IPS DF 4.7 (cell line): ENCODE data around the gene DNAJC17.

ENCODE experiments used
- DNase-seq: peaks from one replicate; pipeline ENCODE4 v3.0.0-alpha.2; 2013; ENCODE audit warnings: low spot score; ENCODE audit errors: extremely low read depth

The DNAJC17 gene

GRCh38 chr15:40807028-40807887 is at the start of gene DNAJC17, which contains the start of gene ZFYVE19:
Gene DNAJC17 (minus strand): TSS chr15:40807473. CDS start chr15:40807446, 27 bp downstream.
Gene ZFYVE19 (plus strand): TSS chr15:40807089. CDS start chr15:40807590, 501 bp downstream.
- peak; percentile 90 for DNase-seq

- no peak for DNase-seq
Observed at GRCh38 chr15:40856746-40857145, 49.5 kb upstream of the DNAJC17 start.

- no peak for DNase-seq
Observed at GRCh38 chr15:40855706-40856234, 48.5 kb upstream of the DNAJC17 start.

GRCh38 chr15:40854161-40854560 is 46.9 kb upstream of the DNAJC17 start:
- no peak for DNase-seq

GRCh38 chr15:40853241-40853890 is 46.1 kb upstream of the DNAJC17 start:
- no peak for DNase-seq

- no peak for DNase-seq
Observed at GRCh38 chr15:40852529-40852928, 45.3 kb upstream of the DNAJC17 start.

GRCh38 chr15:40850576-40851112 is 43.4 kb upstream of the DNAJC17 start:
- DNase-seq = no peak

- no peak for DNase-seq
Observed at GRCh38 chr15:40847223-40847961, 40.1 kb upstream of the DNAJC17 start.

- no peak for DNase-seq
Observed at GRCh38 chr15:40846841-40847222, 39.6 kb upstream of the DNAJC17 start.

GRCh38 chr15:40845511-40846284 is 38.4 kb upstream of the DNAJC17 start:
- DNase-seq = no peak

- no peak for DNase-seq
Observed at GRCh38 chr15:40845036-40845435, 37.8 kb upstream of the DNAJC17 start.

GRCh38 chr15:40844696-40845030 is 37.4 kb upstream of the DNAJC17 start:
- no peak for DNase-seq

- DNase-seq = no peak
Observed at GRCh38 chr15:40843885-40844695, 36.8 kb upstream of the DNAJC17 start, which contains the start of gene SPINT1. Gene SPINT1 (plus strand): TSS chr15:40844048. CDS start chr15:40844555, 507 bp downstream.

GRCh38 chr15:40843261-40843884 is 36.1 kb upstream of the DNAJC17 start:
- DNase-seq = no peak

- DNase-seq = no peak
Observed at GRCh38 chr15:40841741-40842140, 34.5 kb upstream of the DNAJC17 start.

- no peak for DNase-seq
Observed at GRCh38 chr15:40838756-40839155, 31.5 kb upstream of the DNAJC17 start.

GRCh38 chr15:40836020-40836419 is 28.7 kb upstream of the DNAJC17 start:
- DNase-seq = no peak

GRCh38 chr15:40832903-40833302 is 25.6 kb upstream of the DNAJC17 start:
- no peak for DNase-seq

- DNase-seq = no peak
Observed at GRCh38 chr15:40831861-40832260, 24.6 kb upstream of the DNAJC17 start.
